Activated naive CD4-positive, alpha-beta T cell treated with anti-CD3 and anti-CD28 coated beads, Interleukin-2, amount 50 U/mL, for 16 hours (primary cell): ENCODE data around the gene DPP6.

Experiments
- DNase-seq: peaks from one replicate; pipeline ENCODE4 v3.0.0-alpha.2; 2020

Gene DPP6

DNA sequence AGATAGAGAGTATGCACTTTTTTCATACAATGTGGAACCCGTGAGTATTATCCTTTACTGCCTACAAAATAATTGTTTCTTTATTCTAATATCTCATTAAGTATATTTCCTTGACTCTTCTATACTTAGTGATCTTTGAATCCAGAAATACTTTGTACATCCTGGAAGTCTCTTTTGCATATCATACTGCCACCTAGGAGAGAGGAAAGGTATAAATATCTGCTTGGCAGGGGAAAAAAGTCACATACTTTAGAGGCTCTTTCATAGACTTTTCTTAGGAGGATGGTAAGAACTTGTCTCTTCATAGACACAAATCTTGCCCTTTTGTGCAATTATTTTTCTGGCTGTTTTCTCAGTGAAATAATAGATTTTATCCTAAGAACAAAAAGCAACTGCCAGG is 514.7 kb downstream of the DPP6 start:
- DNase-seq = no peak

DNA sequence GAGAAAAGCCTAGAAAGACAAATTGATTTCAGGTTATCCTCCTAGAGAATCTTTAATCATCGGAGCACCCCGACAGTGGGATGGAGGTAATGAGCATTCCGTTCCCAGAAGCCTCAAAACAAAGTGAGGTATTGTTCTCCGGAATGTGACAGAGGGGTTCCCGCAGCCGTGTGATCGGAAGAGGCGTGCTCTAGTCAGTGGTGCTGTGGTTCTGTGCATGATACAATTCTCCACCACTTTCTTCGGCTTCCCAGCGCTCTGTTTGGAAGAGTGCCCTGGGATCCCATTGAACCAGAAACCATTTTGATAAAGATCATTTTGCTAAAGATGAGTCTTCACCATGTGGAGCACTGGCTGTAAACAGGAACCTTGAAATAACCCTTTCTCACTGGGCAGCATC is 516.1 kb downstream of the DPP6 start:
- DNase-seq = no peak

DNA sequence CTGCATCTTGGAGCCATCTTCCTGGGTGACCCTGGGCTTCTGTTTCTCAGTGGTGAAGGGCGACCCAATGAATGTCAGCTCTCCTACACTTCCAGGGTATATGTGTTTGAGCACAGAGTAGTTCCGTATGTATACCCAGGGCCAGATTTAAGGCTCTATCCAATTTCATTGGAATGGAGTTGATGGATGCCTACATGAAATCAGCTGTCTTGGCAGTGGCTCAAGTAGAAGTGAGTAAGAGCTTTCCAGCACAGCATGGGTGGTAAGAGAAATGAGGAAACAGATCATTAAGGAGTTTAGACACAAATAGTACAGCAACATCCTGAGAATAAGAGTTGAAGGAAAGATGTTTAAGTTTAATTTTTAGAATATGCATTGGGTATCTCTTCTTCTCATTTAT is 517.7 kb downstream of the DPP6 start:
- DNase-seq = no peak

DNA sequence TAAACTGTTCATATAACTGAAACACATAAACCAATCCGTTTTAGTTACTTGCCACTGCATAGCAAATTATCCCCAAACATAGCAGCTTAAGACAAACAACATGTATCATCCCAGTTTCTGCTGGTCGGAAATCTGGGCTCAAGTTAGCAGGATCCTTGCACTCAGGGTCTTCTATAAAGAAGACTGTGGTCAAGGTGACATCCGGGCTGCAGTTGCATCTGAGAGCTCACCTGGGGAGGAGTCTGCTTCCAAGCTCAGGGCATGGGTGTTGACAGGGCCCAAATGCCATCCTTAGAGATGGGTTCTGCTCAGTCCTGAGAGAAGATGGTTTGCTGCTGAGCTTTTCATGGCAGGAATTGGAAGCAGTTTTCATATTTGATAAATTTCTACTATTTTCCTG is 519.6 kb downstream of the DPP6 start:
- DNase-seq = no peak

DNA sequence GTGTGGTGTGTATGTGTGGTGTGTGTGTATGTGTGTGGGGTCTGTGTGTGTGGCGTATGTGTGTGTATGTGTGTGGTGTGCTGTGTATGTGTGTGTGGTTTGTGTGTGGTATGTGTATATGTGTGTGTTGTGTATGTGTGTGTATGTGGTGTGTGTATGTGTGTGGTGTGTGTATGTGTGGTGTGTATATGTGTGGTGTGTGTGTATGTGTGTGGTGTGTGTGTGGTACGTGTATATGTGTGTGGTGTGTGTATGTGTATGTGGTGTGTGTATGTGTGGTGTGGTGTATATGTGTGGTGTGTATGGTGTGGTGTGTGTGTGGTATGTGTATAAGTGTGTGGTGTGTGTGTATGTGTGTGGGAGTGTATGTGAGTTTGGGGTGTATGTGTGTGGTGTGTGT is 522.0 kb downstream of the DPP6 start:
- DNase-seq = no peak

DNA sequence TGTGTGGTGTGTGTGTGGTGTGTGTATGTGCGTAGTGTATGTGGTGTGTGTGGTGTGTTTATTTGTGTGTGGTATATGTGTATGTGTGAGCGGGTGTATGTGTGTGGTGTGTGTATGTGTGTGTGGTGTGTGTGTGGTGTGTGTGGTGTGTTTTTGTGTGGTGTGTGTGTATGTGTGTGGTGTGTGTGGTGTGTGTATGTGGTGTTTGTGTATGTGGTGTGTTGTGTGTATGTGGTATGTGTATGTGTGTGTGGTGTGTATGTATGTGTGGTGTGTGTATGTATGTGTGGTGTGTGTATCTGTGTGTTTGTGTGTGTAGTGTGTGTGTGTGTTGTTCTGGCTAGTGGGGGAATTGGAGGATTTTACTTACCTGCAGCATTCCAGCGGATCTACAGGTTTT is 523.3 kb downstream of the DPP6 start:
- DNase-seq = no peak

DNA sequence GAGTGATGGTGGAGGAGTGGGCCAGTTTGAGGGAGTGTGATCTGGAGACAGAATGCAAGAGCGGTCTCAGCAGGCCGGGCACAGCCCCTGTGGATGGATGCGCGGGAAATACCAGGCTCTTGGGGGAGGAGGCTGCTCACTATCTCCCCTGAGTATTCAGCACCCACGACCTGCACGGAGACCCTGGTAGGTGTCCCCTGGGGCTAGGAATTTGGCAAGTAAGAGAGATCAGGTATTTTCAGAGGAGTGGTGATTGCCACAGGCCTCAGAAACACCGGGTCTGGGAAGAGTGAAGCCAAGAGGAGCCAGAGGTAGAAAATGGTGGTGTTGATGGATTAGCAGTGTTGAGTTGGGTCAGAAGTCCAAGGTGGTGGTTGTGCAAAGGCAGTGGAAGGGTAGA is 524.4 kb downstream of the DPP6 start:
- no peak for DNase-seq

DNA sequence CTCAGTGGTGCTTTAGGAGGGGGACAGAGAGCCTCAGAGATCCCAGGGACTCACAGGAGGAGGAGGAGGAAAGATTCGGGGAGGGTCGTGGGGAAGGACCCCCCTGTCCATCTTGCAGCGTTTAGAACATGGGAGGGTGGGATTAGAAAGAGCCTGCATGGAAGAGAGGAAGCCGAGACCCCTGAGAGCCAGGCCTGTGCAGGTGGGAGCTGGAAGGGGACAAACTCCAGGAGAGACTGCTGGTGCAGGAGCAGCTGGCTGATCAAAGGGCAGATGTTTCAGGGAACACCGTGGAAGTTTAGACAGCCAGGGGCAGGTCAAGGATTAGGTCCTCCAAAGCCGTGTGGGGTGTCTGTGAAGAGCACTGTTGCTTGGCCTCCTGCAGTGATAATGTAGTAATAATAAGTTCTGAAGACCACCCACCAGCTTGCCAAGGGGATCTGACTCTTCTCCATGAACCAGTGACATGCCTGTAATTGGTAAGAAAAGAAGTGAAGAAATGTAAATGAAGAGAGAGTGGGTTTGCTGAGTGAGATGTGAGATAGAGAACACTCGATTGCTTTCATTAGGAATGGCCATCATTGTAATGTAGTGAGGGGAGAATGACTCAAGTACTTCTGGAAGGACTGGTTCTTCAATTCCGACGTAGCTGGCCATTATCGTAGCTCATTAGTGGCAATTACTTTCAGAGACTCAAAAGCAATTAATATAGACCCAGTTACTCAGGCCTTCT is 525.1 kb downstream of the DPP6 start:
- no peak for DNase-seq

DNA sequence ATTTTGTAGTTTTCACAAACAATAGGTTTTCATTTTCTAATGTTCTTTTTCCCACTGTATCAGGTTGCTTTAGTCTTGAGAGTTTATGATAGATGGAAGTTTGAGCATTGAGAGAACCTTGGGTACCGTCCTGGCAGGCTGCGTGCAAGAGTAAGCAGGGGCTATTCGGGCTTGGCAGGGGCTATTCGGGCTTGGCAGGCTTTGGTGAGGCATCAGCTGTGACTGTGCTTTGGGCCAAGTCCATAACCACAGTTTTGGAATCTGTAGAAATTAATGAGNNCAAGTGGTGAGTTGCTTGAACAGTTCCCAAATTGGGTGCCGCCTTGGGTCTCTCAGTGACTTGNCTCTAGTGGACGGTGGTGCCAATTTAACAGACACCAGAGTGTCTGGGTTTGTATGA is 526.1 kb downstream of the DPP6 start:
- DNase-seq = no peak

DNA sequence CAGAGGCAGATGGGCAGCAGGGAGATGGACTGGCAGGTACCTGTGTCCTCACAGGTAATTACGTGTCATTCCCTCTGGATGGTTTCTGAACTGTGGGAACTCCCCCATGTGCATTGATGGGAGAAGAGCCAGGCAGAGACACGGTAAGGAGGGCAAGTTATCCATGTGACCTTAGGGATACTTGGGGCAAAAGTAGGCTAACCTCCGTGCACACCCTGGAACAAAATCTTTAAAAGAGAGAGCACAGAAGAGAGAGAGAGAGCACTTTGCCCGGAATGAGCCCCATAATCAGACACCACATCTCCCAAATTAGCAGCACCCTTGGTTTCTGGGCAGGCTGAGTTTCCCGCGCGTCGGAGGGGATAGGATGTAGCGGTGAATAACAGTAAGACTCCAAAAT is 527.5 kb downstream of the DPP6 start:
- no peak for DNase-seq

DNA sequence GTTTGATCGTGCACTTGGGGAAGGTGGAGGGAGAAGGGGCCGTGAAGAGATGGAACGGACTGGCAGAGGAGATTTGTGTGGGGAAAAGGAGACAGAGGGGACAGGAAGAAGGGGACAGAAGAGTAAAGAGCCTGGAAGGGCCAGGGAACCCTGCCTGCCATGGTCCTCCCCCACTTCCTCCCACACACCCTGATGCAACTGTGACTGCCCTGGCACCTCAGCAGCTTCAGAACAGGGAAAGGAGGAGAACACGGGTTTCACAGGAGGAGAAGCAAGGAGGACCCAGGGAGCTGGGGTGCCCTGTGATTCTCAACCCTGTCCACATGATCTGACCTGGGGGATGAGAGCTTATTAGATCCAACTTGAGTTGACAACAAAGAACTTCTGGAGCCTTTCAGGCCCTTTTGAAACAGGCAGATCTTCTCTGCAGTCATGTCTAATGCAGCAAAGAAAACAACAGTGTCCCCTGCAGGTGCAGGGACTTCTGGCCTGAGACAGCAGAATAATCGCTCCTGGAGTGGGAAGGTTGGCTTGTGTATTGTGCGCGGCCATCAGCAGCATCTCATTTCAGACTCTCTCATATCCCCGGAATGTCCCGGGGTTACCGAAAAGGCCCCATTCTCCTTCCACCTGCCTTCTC is 529.2 kb downstream of the DPP6 start:
- DNase-seq = no peak

DNA sequence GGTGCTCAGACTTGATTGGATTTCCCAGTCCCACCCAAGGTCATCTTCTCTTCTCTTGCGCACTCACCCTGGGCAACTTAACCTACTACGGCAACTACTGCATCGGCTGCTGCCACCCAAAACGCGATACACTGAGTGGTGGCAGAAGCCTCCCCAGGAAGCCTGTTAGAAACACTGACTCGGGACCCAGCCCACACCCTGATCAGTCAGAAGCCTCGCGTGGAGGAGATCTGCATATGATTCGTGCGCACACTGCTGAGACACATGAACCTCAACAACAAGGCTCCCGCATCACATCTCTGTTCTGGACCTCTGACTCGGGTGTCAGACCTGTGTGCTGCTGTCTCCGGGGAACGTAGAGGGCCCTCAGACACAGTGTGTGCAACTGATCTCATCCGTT is 531.3 kb downstream of the DPP6 start:
- DNase-seq = no peak

DNA sequence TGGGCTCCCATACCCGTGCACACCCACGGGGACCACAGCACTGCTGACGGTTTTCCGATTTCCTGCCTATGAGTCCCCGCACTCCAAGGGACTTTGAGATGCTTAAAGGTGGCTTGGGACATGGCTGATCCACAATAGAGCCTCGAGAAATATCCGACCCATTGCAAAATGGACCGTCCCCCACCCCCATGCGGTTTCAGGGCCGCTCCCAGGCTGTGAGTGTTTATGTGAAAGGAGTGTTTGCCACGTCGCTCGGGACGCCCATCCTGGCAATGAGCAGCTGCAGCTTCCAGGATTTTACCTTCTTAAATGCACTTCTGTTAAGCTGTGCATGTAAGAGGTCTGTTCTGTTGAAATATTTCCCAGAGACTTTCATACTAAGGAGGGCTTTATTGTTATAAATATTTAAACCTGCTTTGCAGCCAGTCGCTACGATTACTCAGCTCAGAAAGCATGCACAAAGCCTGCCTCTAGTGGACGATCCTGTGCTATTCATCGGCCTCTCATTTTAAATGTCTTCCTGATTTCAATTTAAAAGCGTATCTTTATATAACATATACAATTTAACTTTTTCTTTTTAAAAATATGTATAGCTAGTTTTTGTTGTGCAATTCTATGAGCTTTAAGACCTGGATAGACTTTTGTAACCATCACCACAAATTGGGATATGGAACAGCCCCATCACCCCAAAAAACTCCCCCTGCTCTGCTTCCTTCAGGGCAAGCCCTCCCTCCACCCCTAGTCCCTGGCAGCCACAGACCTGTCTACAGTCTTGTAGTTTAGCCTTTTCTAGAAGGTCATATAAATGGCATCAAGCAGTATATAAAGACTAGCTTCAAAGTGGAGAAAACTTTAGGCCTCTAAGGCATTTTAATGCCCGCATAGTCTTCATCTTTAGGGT is 532.4 kb downstream of the DPP6 start:
- no peak for DNase-seq

DNA sequence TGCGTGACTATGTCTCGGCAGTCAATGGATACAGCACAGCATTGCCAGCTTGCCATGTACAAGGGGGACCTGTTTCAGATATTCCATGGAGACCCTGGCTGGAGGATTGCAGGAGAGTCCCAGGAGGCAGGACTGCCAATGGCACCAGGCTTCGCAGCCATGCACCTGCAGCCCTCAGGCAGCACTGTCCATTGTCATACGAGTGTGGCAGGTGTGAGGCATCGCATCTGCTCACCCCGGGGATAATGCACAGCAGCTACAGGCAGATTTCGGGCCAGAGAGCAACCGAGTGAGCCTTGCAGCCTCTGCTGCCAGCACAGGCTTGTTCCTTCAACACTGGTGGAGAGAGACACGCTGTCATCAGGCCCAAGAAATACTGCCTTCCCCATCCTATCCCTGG is 535.6 kb downstream of the DPP6 start:
- no peak for DNase-seq

DNA sequence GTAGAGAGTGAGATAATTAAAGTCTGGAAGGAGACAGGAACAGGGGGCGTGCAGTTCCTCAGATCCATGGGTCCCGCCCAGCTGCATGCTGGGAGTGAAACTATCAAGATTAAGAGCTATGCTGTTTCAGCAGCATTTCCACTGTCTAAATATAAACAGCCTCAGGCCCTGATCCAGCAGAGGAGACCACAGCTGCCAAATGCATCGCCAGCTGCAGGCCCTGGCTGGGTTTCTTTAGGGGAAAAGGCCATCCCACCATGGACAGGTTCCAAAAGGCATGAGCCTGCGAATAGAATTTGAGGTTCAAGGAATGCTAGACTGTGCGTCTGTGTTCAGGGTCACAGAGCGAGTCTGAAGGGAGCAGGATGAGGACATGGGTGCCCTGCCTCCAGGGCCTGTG is 539.3 kb downstream of the DPP6 start:
- no peak for DNase-seq

DNA sequence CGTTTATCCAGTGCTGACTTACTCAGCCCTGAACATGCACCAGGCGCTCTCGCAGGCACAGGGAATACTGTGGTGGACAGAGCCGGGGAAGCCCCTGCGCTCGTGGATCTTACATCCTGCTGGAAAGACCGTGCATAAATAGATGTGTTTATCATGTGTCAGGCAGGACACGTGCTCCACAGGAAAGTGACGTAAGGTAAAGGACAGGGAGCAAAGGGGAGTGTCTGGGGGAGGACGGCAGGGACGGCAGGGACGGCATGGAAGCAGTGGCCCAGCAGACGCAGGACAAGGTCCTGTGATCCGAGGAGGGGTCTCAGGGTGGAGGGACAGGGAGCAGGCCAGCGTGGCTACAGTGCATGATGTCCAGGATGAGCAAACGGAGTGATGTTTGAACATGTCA is 540.2 kb downstream of the DPP6 start:
- DNase-seq = no peak

DNA sequence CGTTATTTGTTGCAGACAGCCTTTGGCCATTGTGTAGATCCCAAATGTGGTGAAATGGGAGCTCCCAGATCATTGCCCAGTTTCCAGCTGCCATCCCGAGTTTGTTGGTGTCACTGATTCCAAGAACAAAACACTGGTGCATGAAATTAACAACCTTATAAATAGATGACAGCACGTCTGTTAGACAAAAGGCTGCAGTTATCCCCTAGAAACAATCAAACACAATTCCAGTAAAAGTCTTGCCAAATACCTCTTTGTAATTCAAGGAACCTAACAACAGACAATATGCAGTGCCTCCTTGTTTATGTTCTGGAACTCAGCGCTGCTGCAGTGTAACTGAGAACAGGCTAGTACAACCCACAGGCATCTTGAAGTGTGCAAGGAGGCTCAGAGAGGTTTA is 546.2 kb downstream of the DPP6 start:
- no peak for DNase-seq

DNA sequence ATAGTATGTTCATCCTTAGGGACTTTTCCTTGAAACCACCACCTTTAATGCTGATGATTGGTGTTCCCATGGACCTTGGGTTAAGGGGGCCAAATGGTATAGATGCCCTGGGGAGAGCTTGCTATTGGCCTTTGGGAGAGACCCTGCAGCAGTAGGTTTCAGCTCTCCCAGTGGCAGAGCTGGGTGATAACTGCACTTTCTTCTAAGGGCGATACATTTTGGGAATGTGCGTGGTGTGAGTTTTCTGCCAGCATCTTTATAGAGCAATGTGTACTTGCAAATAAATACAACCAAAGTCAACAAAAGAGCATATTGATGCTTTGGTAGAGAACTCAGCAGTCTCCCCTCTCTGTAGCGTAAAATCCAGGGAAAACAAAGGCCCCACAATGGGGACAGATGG is 546.7 kb downstream of the DPP6 start:
- no peak for DNase-seq

DNA sequence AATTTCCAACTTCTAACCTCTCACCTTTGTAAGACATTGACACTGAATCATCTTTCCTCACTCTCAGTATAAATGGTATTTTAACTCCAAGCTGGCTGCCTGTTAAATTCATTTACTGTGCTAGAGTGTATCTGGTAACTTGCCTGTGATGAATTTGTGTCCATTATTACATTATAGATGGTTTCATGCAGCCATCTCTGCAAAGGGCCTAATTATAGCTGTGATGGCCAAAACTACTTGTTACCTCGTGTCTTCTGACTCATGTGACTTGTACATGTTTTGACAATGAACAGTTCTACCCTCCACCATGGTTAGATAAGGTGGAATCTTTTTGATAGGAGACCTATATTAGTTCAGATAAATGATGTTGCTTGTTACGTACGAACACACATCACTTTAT is 558.7 kb downstream of the DPP6 start:
- DNase-seq = no peak

DNA sequence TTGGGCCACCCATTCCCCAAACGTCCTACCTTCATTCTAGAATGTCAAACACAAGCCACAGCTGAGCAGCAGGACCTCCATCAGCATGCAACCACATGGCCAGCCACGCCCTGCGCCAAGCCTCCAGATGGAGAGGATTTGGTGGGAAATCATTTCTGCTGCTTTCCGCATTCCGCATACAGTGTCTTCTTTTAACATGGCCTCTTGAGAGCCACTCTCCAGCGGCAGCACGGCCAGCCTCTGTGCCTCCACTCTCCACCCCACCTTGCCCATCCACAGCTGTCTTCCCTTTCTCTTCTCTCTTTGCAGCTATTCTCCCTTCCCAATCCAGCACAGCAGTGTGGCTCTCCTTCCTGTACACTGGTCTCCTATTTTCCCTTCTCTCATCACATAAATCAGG is 561.6 kb downstream of the DPP6 start:
- DNase-seq = no peak

DNA sequence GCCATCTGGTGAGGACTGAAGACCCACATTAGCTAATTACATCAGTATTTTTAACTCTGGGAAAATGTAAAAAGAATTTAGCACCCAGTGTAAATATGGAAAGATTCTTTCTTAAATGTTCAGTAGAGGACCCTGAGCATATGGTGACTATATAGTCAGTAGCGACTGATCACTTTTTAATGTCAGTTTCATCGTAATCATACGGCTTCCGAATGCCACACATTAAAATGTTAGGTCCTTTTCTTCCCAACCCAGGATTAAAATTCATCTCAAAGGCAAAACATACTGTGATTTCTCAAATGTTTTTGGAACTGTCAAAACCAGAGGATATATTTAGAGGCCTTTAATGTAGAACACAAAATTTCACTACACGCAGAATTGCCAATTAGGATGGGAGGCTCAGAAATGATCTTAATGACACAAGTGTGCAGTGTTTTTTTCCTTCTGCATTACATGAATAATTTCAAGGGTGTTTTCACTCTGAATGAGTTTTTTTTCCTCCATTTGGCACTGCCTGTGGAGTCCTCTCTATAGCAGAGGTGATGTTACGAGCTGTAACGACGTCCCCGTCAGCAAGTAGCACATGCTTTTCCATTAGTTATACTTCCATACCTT is 568.0 kb downstream of the DPP6 start:
- DNase-seq = no peak

DNA sequence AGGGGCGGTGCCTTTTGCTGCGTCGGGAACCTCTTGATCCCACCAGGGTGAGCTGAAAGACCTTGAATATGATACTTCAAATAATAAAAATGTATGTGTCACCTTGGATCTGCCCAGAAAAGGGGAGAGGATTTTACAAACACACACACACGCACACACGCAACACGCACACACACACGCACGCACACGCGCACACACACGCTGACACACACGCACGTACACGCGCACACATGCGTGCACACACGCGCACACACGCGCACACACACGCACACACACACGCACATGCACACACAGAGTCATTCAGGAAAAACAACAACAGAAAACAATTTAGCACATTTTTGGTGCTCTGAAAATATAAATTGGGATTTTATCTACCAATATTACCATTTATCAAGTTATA is 571.2 kb downstream of the DPP6 start:
- DNase-seq = no peak

DNA sequence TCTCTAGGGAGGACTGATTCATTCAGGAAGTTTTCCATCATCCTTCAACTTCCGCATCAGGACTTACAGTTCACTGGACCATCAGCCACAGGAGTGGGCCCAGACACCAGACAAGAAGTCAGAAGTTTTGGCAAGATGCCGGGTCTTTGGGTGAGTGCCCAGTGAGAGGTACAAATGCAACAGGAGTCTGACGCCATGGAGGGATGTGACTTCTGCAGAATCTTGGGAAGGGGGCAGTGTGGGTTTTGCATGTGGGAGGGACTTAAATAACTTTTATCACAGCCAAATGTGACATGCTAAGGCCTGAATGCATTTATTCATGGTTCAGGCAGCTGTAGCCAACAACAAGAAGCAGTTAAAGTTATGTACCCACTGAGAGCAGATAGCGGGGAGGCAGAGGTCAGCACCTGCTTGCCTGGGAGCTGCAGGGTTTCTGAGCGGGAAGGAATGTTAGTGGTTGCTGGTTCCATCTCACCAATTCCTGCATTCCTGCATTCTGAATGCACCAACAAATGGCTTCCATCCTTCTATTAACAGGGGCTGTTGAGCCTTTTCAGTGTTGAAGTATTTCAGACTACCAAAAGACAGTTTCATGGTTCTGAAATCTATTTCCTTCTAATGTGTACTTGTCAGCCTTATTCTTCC is 575.6 kb downstream of the DPP6 start:
- DNase-seq = no peak
